ENCODE data around the gene CEP72.
"Not testable (repeated sequence)": the region's sequence is repeated elsewhere in the genome, so short reads cannot be mapped to it uniquely, and the experiment has no call there.

CEP72 gene

GRCh38 chr5:580436-580835 lies 31.7 kb upstream of the CEP72 start:
- Histone ChIP-seq H3K27ac (no peak overlapping the region), H3K36me3 (no peaks in the 10 kb centered on the region), H3K4me1 (ENCODE audit: control insufficient read depth in 1 of 2, insufficient read depth in 1 of 2, low read depth in 1 of 2, low read length in 1 of 2) (no peaks in the 10 kb centered on the region), H3K27me3 (peaks cover 49% of the 10 kb centered on the region), H3K9me3 (no peaks in the 10 kb centered on the region), H3K4me3 (ENCODE audit: low read depth in 1 of 2, low read length in 1 of 2) (no peak overlapping the region)
- TF ChIP-seq CTCF (IDR thresholded peaks at IDR 0.05): no peak

- no peaks in the 10 kb centered on the region for H3K9me3 ChIP-seq
- H3K4me1 ChIP-seq (ENCODE audit: control insufficient read depth in 1 of 2, insufficient read depth in 1 of 2, low read depth in 1 of 2, low read length in 1 of 2): no peaks in the 10 kb centered on the region
- H3K27ac ChIP-seq: no peak overlapping the region
- TF ChIP-seq CTCF (IDR thresholded peaks at IDR 0.05): no peak
- H3K27me3 ChIP-seq: peaks cover 52% of the 10 kb centered on the region
- no peaks in the 10 kb centered on the region for H3K36me3 ChIP-seq
- H3K4me3 ChIP-seq (ENCODE audit: low read depth in 1 of 2, low read length in 1 of 2): no peak overlapping the region
Measured at GRCh38 chr5:581266-581665, 30.9 kb upstream of the CEP72 start.

GRCh38 chr5:581941-582340 lies 30.2 kb upstream of the CEP72 start:
- no peak overlapping the region for H3K4me3 ChIP-seq (ENCODE audit: low read depth in 1 of 2, low read length in 1 of 2)
- no peak overlapping the region for H3K27ac ChIP-seq
- no peaks in the 10 kb centered on the region for H3K36me3 ChIP-seq
- no peaks in the 10 kb centered on the region for H3K9me3 ChIP-seq
- no peak for TF ChIP-seq CTCF (IDR thresholded peaks at IDR 0.05)
- H3K27me3 ChIP-seq: peaks cover 59% of the 10 kb centered on the region
- no peaks in the 10 kb centered on the region for H3K4me1 ChIP-seq (ENCODE audit: control insufficient read depth in 1 of 2, insufficient read depth in 1 of 2, low read depth in 1 of 2, low read length in 1 of 2)

- not testable (repeated sequence) for H3K9me3 ChIP-seq; H3K36me3 ChIP-seq; H3K4me3 ChIP-seq (ENCODE audit: low read depth in 1 of 2, low read length in 1 of 2); H3K4me1 ChIP-seq (ENCODE audit: control insufficient read depth in 1 of 2, insufficient read depth in 1 of 2, low read depth in 1 of 2, low read length in 1 of 2); H3K27ac ChIP-seq
- peaks cover 61% of the 10 kb centered on the region for H3K27me3 ChIP-seq
Measured at GRCh38 chr5:582445-582844, 29.7 kb upstream of the CEP72 start.

- Histone ChIP-seq H3K27ac (no peak overlapping the region), H3K4me3 (ENCODE audit: low read depth in 1 of 2, low read length in 1 of 2) (no peak overlapping the region), H3K4me1 (ENCODE audit: control insufficient read depth in 1 of 2, insufficient read depth in 1 of 2, low read depth in 1 of 2, low read length in 1 of 2) (no peaks in the 10 kb centered on the region), H3K36me3 (no peaks in the 10 kb centered on the region), H3K9me3 (no peaks in the 10 kb centered on the region), H3K27me3 (peaks cover 62% of the 10 kb centered on the region)
- no peak for TF ChIP-seq CTCF (IDR thresholded peaks at IDR 0.05)
Measured at GRCh38 chr5:582936-583635, 29.1 kb upstream of the CEP72 start.

- no peak overlapping the region for H3K27ac ChIP-seq
- H3K27me3 ChIP-seq: peaks cover 63% of the 10 kb centered on the region
- no peak overlapping the region for H3K4me3 ChIP-seq (ENCODE audit: low read depth in 1 of 2, low read length in 1 of 2)
- no peaks in the 10 kb centered on the region for H3K4me1 ChIP-seq (ENCODE audit: control insufficient read depth in 1 of 2, insufficient read depth in 1 of 2, low read depth in 1 of 2, low read length in 1 of 2)
- no peaks in the 10 kb centered on the region for H3K36me3 ChIP-seq
- no peaks in the 10 kb centered on the region for H3K9me3 ChIP-seq
- no peak for TF ChIP-seq CTCF (IDR thresholded peaks at IDR 0.05)
Measured at GRCh38 chr5:583645-584044, 28.5 kb upstream of the CEP72 start.
